GM18526 (cell line): Measurements from ENCODE around the gene NPHS1.

Source experiments
- POLR2A ChIP-seq: IDR thresholded peaks from 3 replicates; pipeline ENCODE4 v1.6.1; 2011; ENCODE audit not compliant: insufficient read length; ENCODE audit errors: extremely low read depth

The NPHS1 gene

DNA sequence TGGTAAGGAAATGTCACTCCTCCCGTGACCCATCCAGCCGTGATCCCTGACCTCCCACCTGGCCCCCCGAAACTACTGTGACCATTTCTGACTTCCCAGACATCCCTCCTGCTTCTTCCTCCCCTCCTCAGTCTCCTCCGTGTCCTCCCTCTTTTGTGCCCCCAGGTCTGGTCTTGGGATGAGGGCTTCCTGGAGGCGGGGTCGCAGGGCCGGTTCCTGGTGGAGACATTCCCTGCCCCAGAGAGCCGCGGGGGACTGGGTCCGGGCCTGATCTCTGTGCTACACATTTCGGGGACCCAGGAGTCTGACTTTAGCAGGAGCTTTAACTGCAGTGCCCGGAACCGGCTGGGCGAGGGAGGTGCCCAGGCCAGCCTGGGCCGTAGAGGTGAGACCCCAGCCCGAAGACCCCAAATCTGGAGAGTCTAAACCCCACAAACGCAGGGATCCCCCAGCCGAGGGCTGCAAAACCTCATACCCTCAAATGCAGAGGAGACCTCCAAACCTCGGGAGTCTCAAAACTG lies 9.4 kb upstream of the NPHS1 start:
- TF ChIP-seq POLR2A, result no peak

DNA sequence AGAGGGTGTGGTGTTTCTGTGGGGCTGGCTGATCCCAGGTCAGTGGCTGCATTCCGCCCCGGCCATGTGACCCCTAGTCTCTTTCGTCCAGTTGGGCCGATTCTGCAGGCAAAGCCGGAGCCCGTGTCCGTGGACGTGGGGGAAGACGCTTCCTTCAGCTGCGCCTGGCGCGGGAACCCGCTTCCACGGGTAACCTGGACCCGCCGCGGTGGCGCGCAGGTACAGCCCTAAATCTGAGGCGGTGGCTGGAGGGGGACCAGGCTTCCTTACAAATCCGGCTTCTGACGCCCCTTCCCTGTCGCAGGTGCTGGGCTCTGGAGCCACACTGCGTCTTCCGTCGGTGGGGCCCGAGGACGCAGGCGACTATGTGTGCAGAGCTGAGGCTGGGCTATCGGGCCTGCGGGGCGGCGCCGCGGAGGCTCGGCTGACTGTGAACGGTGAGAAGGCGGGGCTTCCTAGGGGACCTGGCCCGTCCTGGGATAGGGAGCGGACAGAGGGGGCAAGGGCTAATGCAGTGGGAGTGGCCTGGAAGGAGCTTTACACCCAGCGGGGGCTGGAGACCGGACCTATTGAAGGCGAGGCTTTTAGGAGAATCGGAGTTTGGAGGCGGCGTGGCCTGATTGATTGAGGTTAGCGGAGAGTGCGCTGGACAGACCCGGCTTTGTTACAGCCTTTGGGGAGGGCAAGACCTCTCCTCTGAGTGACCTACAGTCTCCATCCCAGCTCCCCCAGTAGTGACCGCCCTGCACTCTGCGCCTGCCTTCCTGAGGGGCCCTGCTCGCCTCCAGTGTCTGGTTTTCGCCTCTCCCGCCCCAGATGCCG lies 8.7 kb upstream of the NPHS1 start:
- TF ChIP-seq POLR2A, result no peak

DNA sequence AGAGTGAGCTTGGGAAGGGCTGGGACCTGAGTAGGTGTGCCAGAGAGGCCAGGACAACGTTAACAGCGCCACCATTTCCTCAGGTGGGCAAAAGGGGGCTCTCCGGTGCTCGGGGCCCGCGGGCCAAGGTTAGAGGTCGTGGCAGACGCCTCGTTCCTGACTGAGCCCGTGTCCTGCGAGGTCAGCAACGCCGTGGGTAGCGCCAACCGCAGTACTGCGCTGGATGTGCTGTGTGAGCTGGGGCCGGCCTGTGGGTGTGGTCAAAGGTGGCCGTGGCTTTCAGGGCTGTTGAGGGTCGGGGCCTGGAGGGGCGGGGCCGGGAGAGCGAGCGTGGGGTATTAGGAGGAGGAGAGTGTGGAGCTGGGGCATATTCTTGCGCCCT lies 8.1 kb upstream of the NPHS1 start:
- no peak for TF ChIP-seq POLR2A

DNA sequence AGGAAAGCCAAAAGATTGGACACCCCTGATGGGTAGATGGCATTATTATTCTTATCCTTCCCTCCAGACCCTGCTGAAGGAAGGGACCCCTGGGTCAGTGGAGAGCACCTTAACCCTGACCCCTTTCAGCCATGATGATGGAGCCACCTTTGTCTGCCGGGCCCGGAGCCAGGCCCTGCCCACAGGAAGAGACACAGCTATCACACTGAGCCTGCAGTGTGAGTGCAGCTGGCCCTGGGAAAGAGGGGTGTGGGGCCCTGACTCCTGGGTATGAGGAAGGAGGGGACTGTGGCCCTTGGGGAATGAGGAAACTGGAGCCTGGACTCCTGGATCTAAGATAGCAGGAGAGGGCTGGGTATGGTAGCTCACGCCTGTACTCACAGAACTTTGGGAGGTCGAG lies 7.1 kb upstream of the NPHS1 start:
- TF ChIP-seq POLR2A, result no peak

DNA sequence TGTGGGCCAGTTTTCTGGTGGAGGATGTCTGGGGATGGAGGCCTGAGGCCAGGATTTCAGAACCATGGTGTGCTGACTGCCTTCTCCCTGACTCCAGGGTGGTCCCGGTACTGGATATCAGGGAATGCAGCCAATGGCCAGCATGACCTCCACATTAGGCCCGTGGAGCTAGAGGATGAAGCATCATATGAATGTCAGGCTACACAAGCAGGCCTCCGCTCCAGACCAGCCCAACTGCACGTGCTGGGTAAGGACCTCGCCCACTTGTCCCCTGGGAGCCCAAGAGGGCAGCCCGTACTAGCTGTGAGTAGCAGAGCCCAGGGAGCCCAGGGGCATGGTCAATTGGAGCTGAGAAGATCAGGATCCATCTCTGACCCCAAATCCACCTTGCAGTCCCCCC lies 6.0 kb upstream of the NPHS1 start:
- TF ChIP-seq POLR2A, result no peak

DNA sequence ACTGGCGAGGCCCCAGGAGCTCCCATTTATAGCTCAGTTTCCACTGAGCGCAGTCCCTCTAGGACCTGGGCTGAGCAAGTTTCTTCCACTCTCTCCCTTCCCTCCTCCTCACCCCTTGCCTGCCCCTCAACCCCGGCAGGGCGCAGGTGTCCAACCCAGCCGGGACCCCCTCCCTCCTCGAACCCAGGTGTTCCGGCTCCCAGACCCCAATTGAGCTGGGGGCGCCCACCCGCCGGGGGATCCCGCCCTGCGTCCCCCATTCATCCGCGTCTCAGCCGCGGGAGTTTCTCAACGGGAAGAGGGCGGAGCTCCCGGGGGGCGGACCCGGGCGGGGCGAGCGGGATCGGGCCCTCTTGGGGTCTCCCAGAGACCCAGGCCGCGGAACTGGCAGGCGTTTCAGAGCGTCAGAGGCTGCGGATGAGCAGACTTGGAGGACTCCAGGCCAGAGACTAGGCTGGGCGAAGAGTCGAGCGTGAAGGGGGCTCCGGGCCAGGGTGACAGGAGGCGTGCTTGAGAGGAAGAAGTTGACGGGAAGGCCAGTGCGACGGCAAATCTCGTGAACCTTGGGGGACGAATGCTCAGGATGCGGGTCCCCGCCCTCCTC lies 4.3 kb upstream of the NPHS1 start, which contains the start of gene KIRREL2:
TSS of gene KIRREL2 (plus strand) at position 366 of the 604 bp plus-strand sequence. CDS start at position 575, 209 bp downstream.
- TF ChIP-seq POLR2A, result no peak

DNA sequence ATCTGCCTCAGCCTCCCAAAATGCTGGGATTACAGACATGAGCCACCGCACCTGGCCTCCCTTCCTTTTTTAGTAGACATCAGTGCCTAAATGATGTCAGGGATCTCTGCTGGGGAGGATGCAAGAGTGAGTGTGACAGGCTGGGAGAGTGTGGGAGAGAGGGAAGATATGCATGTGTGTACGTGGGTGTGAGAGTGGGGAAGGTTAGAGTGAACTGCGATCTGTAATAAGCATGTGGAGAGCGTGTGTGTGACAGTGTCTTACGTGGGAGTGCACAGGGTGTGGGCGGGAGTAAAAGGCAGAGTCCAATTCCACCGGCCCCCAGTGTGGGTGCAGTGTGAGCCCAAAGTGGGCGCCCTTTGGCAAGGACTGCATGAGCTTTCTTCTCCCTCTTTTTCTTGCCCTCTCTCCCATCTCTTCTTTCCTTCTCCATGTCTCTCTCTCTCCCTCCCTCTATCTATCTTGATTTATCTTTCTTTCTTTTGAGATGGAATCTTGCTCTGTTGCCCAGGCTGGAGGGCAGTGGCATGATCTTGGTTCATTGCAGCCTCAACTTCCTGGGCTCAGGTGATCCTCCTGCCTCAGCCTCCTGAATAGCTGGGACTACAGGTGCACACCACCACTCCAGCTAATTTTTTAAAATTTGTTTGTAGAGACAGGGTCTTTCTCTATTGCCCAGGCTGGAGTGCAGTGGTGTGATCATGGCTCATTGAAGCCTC lies 893 bp upstream of the NPHS1 start:
- TF ChIP-seq POLR2A, result no peak

DNA sequence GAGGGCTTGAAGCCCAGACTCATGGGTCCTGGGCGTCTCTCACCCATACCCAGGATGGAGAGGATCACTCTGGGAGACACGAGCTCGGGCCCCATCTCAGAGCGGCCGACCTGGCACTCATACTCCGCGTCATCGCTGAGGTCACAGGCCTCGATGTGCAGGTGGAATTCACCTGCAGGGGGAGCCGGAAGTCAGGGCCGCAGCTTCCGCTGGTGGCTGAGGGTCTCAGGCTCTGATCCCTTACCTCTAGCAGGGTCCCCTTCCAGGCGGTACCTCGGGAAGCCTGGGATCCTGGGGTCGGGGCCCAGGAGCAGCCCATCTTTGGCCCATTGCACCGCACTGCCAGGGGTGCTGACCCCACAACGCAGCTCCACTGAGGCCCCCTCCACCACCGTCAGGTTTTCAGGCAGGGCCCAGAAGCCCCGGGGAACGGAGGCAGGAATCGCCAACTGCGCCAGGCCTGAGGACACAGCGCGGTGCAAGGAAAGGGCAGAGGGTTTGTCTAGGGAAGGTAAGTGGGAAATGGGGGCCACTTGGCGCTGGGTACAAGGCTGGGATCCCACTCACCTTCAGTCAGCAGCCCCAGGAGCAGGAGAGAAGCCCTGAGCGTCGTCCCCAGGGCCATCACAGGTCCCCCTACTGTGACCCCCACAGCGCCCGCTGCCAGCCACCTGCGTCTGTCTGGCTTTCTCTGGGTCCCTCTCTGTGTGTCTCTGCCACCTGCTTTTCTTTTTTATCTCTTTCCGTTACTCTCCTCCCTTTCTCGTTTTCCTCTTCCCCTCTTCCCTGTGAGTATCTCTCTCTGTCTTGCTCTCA lies 883 bp downstream of the NPHS1 start:
- TF ChIP-seq POLR2A, result no peak

DNA sequence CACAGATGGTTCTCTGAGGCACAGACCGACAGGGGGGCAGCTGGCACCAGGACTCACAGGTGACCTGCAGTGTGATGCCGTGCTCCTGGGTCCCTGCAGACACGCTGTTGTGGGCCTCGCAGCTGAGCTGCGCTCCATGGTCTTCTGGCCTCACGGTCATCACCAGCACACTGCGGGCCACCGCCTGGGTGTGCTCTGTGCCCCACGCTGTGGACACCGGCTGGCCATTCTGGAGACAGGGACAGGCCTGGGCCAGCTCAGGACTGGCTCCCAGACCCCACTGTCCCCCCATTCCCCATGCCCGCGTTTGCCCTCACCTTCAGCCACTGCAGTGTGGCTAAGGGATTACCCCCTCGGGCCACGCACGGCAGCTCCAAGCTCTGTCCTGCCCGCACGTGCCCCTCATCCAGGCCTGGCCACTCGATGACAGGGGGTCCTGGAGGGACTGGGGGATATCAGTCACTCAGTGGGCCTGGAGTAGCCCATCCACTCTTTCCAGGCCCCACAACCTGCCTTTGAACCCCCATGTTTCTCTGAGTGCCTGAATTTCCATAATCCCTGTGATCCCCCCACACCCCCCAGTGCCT lies 3.3 kb downstream of the NPHS1 start:
- no peak for TF ChIP-seq POLR2A

DNA sequence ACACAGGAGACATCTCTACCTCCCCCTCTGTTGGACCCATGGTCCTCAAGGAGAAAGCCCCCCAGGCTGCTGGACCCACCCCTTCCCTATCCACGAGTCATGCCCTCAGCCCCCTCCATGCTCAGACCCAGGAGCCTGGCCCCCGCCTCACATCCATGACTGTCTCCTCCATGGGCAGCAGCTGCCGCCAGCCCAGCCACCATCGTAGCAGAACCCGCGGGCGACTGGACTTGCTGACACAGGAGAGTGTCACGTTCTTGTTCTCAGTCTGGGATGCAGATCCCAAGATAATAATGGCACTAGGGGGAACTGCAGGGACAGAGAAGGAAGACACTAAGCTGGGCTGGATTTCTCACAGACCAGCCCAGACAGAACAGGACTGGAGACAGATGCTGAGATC lies 3.8 kb downstream of the NPHS1 start:
- TF ChIP-seq POLR2A, result no peak

DNA sequence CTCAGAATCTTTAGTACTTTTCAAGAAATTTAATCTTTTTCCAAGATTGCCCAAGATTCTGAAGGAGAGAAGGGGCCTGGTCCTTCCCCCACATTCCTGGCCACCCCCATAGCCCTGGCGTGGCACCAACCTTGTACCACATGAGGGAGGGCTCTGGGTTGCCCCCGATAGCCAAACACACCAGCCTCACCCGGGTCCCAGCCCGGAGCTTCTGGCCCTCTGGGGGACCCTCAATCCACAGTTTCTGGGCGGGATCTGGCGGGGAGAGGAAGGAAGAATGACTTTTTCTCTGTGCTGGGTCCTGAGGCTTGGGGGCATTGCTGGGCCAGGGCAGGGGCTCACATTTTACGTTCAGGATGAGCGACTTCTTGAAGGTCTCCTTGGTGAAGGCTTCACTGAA lies 4.4 kb downstream of the NPHS1 start:
- no peak for TF ChIP-seq POLR2A

DNA sequence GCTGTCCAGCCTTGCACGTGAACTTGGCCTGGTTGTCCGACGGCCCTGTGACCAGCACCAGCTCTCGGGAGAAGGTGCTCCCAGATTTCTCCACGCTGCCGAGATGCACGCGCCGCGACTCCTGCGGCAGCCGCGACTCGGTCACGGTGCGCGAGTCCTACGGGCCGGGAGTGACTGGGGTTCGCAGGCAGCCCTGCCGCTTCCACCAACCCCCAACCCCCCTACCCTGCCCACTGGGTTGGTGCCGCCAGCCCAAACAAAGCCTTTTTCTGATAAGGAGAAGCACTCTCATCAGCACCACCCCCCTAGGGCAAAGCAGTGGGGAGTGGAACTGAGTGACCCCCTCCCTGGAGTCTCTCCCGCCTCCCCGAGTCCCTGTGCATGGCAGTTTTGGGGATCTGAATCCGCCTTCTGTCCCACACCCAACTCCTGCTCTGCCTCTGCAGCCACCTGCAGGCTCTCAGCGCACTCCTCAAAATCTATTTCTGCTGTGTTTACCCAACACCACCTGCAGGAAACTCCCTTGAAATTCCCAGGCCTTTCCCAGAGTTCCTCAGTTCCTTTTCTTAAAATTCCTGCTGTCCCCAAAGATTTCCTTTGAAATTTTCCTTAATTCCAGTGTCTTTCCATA lies 6.2 kb downstream of the NPHS1 start:
- no peak for TF ChIP-seq POLR2A

DNA sequence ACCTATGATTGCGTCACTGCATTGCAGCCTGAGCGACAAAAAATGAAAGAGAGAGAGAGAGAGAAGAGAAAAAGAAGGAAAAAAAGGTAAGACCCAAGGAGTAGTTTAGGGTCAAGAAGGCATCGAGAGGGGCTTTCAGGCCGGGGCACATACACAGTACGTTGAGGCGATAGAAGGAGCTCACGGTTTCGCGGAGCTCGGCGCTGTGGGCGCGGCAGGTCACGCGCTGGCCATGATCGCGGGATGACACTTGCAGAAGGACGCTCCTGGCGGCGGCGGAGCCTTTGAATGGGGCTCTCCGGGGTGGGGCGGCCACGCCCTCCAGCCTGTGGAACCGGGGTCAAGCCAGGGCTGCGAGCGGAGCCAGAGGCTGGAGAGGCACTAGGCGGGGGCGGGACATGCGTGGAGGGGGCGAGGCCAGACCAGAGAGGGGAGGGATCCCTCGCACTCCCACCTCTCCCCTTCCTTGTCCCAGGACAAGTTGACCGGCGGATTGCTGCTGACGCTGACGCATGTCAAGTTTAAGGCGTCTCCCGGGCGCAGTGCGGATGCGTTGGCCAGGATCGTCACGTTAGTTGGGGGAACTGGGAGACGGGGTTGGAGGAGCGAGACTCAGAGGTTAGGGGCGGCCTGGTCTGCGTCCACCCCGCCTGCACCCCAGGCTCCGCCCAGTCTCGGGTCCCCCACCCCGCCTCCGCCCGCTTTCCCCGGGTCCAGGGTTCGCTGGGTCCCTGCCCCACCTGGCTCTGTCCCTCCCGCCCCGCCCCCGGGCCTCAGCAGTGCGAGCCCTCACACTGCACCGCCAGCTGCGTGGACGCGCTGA lies 6.9 kb downstream of the NPHS1 start:
- no peak for TF ChIP-seq POLR2A
